ENCODE results near the gene MIA. TPM values are rescaled to one million over a fixed set of nuclear protein-coding genes. Genes with fewer than 3 reads are reported as not detected.

Gene MIA
- total and polyA plus RNA-seq, 9 of the 15 experiments (the other 6 are each of a cell fraction or from before 2014, with no cell fraction given): 0.21 TPM; not detected in 8

DNA sequence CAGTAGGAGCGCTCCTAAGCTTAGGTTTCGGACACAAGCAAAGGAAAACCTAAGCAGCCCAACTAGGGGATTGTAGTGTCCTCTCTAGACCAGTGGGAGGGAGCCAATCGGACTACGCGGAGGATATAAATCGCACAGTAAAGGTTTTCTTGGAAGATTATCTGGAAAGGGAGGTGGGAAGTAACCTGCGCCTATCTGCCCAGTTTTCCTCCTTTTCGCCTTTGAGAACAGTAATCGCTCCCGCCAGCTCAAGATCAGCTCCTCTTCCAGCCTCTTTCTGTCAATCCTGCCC is 2.3 kb downstream of the MIA start:
- FAIRE-seq: no peak
- peak; percentile 54 for TF ChIP-seq KDM5B (IDR thresholded peaks at IDR 0.05; ENCODE audit: insufficient replicate concordance, low read depth, low read length)
- peak; percentile 66; the same call in 1 of the 2 replicates for TF ChIP-seq HMGXB4 (CRISPR knock-in tag; IDR thresholded peaks at IDR 0.05)
- TF ChIP-seq TBL1XR1 (IDR thresholded peaks at IDR 0.05; ENCODE audit: low read length in 2 of 2): peak in 1 of 2 experiments; percentile 26; a peak in 1 of 4 replicates
- no peak for TF ChIP-seq CCNT2 (IDR thresholded peaks at IDR 0.05; ENCODE audit: borderline replicate concordance, extremely low read depth, insufficient read length, low read depth, low read length)
- TF ChIP-seq, protein P1, sequence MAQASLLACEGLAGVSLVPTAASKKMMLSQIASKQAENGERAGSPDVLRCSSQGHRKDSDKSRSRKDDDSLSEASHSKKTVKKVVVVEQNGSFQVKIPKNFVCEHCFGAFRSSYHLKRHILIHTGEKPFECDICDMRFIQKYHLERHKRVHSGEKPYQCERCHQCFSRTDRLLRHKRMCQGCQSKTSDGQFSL (CRISPR knock-in tag; IDR thresholded peaks at IDR 0.05): no peak
- TF ChIP-seq, protein P1 (tag; IDR thresholded peaks at IDR 0.05): no peak
- TF ChIP-seq NBN (IDR thresholded peaks at IDR 0.05; ENCODE audit: low read depth): no peak; the same call in 1 of the 2 replicates
- peak; percentile 44; the same call in 1 of the 2 replicates for TF ChIP-seq KHSRP (IDR thresholded peaks at IDR 0.05)
- TF ChIP-seq ZNF77 (CRISPR knock-in tag; IDR thresholded peaks at IDR 0.05): no peak
- TF ChIP-seq, protein P2, sequence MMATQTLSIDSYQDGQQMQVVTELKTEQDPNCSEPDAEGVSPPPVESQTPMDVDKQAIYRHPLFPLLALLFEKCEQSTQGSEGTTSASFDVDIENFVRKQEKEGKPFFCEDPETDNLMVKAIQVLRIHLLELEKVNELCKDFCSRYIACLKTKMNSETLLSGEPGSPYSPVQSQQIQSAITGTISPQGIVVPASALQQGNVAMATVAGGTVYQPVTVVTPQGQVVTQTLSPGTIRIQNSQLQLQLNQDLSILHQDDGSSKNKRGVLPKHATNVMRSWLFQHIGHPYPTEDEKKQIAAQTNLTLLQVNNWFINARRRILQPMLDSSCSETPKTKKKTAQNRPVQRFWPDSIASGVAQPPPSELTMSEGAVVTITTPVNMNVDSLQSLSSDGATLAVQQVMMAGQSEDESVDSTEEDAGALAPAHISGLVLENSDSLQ (IDR thresholded peaks at IDR 0.05): no peak
- no peak for TF ChIP-seq NR4A1 (CRISPR knock-in tag; IDR thresholded peaks at IDR 0.05)
- no peak for TF ChIP-seq NR4A1 (tag; IDR thresholded peaks at IDR 0.05)
- TF ChIP-seq ZNF324 (CRISPR knock-in tag; IDR thresholded peaks at IDR 0.05): no peak
- TF ChIP-seq FUS (optimal IDR thresholded peaks at IDR 0.05; ENCODE audit: low read depth, low read length): no peak
- peak; percentile 66 for TF ChIP-seq CHD1 (IDR thresholded peaks at IDR 0.05; ENCODE audit: low read length)
- TF ChIP-seq, protein P3, sequence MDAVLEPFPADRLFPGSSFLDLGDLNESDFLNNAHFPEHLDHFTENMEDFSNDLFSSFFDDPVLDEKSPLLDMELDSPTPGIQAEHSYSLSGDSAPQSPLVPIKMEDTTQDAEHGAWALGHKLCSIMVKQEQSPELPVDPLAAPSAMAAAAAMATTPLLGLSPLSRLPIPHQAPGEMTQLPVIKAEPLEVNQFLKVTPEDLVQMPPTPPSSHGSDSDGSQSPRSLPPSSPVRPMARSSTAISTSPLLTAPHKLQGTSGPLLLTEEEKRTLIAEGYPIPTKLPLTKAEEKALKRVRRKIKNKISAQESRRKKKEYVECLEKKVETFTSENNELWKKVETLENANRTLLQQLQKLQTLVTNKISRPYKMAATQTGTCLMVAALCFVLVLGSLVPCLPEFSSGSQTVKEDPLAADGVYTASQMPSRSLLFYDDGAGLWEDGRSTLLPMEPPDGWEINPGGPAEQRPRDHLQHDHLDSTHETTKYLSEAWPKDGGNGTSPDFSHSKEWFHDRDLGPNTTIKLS (IDR thresholded peaks at IDR 0.05; ENCODE audit: borderline replicate concordance, low read depth): peak; percentile 40; the same call in 1 of the 2 replicates
- TF ChIP-seq LEF1 (IDR thresholded peaks at IDR 0.05): peak; percentile 16; the same call in 1 of the 2 replicates
- TF ChIP-seq ZKSCAN8 (CRISPR knock-in tag; IDR thresholded peaks at IDR 0.05): no peak
- no peak for TF ChIP-seq ZNF830 (CRISPR knock-in tag; IDR thresholded peaks at IDR 0.05)
- TF ChIP-seq L3MBTL2 (IDR thresholded peaks at IDR 0.05): 0 out of 2 replicates have a peak, but pooled peaks have one; percentile 1

More for the DNA sequence above, 2.3 kb downstream of the MIA start:
- Histone ChIP-seq H3K9ac (ENCODE audit: insufficient read depth in 1 of 2, low read depth in 2 of 2, low read length in 2 of 2) (peak overlapping the region; percentile 53 to 82; a peak in 3 of 4 replicates), H2AFZ (ENCODE audit: low read depth, low read length) (peak overlapping the region; percentile 97), H3K9me3 (replicated peaks; ENCODE audit: control insufficient read depth, insufficient read depth, low read depth, low read length) (no peaks in the 10 kb centered on the region), H3K9me1 (ENCODE audit: control insufficient read depth, insufficient read depth, low read length) (no peaks in the 10 kb centered on the region), H3K79me2 (ENCODE audit: control insufficient read depth, insufficient read depth, low read length) (no peaks in the 10 kb centered on the region), H3K4me2 (ENCODE audit: insufficient read depth, low read length) (peak overlapping the region; percentile 100), H3K27me3 (ENCODE audit: control insufficient read depth in 2 of 2, insufficient read depth in 2 of 2, low read length in 2 of 2) (no peaks in the 10 kb centered on the region), H4K20me1 (replicated peaks; ENCODE audit: control insufficient read depth, insufficient read depth, low read length) (no peaks in the 10 kb centered on the region), H3K4me1 (replicated peaks in 1 of 2; ENCODE audit: control insufficient read depth in 2 of 2, insufficient read depth in 2 of 2, low read length in 2 of 2) (peaks cover 12 to 18% of the 10 kb centered on the region in 2 experiments; a peak in 3 of 5 replicates), H3K4me3 (peak overlapping the region; percentile 84), H3K36me3 (ENCODE audit: control insufficient read depth, insufficient read depth, low read length) (no peaks in the 10 kb centered on the region), H3K27ac (ENCODE audit: extremely low read depth, low read depth, low read length) (peak overlapping the region; percentile 90)
- intact Hi-C loops (cut with micrococcal nuclease): no loop called here
- no peak for ATAC-seq
- POLR2A ChIA-PET: interaction anchor here (0.6 to 3.1 kb wide), 18 partner anchors 9 to 441 kb away, joined by 3 to 26 read pairs (median 6); partner anchors contain the start of genes ACTMAP, AXL, EGLN2 and SNRPA
- CTCF ChIA-PET (ENCODE audit: low intra/inter-chr PET ratio): no interaction called here
- 0% methylated on average over 10 of the region's 10 CpGs for WGBS (ENCODE audit: insufficient coverage, low coverage, missing lambda C conversion rate)
- no peak for DNase-seq (ENCODE audit: extremely low read depth in 1 of 4, low spot score in 3 of 4)
- in situ Hi-C loops (cut with MboI): no loop called here
- BruUV-seq (replicated peaks): no TSS peak

Data from K562 (cell line).